ENCODE results near the gene POU6F2. TPM values are rescaled to one million over a fixed set of nuclear protein-coding genes. Genes with fewer than 3 reads are reported as not detected.
"Not testable (repeated sequence)": the region's sequence is repeated elsewhere in the genome, so short reads cannot be mapped to it uniquely, and the experiment has no call there.

Gene POU6F2
- total RNA-seq, 1 experiment from 2014 or later: 0.27 TPM

- Histone ChIP-seq H3K9ac (ENCODE audit: low read length) (no peak overlapping the region), H2AFZ (ENCODE audit: low read depth, low read length, poor library complexity, severe bottlenecking) (no peak overlapping the region), H3K9me3 (ENCODE audit: control insufficient read depth in 1 of 2, insufficient read depth in 1 of 2, low read depth in 1 of 2, low read length in 2 of 2) (no peaks in the 10 kb centered on the region), H3K27ac (ENCODE audit: low read depth, low read length) (no peak overlapping the region), H4K20me1 (ENCODE audit: insufficient read depth) (no peaks in the 10 kb centered on the region), H3K4me1 (ENCODE audit: control insufficient read depth in 1 of 2, insufficient read depth in 2 of 2, low read length in 2 of 2) (no peaks in the 10 kb centered on the region), H3K79me2 (ENCODE audit: insufficient read depth, low read length) (no peaks in the 10 kb centered on the region), H3K4me2 (ENCODE audit: low read length) (no peak overlapping the region), H3K9me2 (ENCODE audit: insufficient read depth) (no peaks in the 10 kb centered on the region), H3K36me3 (ENCODE audit: control insufficient read depth in 1 of 2, insufficient read depth in 2 of 2, low read length in 2 of 2) (no peaks in the 10 kb centered on the region), H3K4me3 (replicated peaks in 1 of 2; ENCODE audit: low read depth in 1 of 2, low read length in 2 of 2) (no peak overlapping the region), H3K27me3 (ENCODE audit: insufficient read depth, low read length) (peaks cover 35% of the 10 kb centered on the region)
- no peak for DNase-seq (ENCODE audit: low read depth, low spot score)
- intact Hi-C loops (cut with micrococcal nuclease): no loop called here
- POLR2A ChIA-PET: no interaction called here
- RAD21 ChIA-PET (ENCODE audit: low non-redundant PET in 1 of 2, low total read pairs in 2 of 2, uncharacterized antibody in 2 of 2, unreplicated experiment in 2 of 2): no interaction called here
- BruUV-seq (replicated peaks): no TSS peak
- no peak for ATAC-seq
- TF ChIP-seq ZNF274 (IDR thresholded peaks at IDR 0.05; ENCODE audit: low read depth, low read length) (no peak), POLR2A (IDR thresholded peaks at IDR 0.05; ENCODE audit: borderline replicate concordance, extremely low read depth, insufficient read depth, insufficient read length) (no peak), EZH2phosphoT487 (IDR thresholded peaks at IDR 0.05; ENCODE audit: borderline replicate concordance) (no peak), ELF1 (IDR thresholded peaks at IDR 0.05; ENCODE audit: borderline replicate concordance, low read depth) (no peak), YY1 (IDR thresholded peaks at IDR 0.05; ENCODE audit: extremely low read depth, insufficient replicate concordance, low read depth, low read length) (no peak)
- TF ChIP-seq, protein P1, sequence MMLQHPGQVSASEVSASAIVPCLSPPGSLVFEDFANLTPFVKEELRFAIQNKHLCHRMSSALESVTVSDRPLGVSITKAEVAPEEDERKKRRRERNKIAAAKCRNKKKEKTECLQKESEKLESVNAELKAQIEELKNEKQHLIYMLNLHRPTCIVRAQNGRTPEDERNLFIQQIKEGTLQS (IDR thresholded peaks at IDR 0.05): no peak
- CTCF ChIA-PET: no interaction called here
Observed at GRCh38 chr7:39375047-39375873, 397.6 kb downstream of the POU6F2 start.

- RAD21 ChIA-PET (ENCODE audit: low non-redundant PET in 1 of 2, low total read pairs in 2 of 2, uncharacterized antibody in 2 of 2, unreplicated experiment in 2 of 2): no interaction called here
- H3K36me3 ChIP-seq (ENCODE audit: control insufficient read depth in 1 of 2, insufficient read depth in 2 of 2, low read length in 2 of 2): no peaks in the 10 kb centered on the region
- no peak overlapping the region for H2AFZ ChIP-seq (ENCODE audit: low read depth, low read length, poor library complexity, severe bottlenecking)
- POLR2A ChIA-PET: no interaction called here
- BruUV-seq (replicated peaks): no TSS peak
- no peak overlapping the region for H3K27ac ChIP-seq (ENCODE audit: low read depth, low read length)
- no peak overlapping the region for H3K4me3 ChIP-seq (replicated peaks in 1 of 2; ENCODE audit: low read depth in 1 of 2, low read length in 2 of 2)
- H4K20me1 ChIP-seq (ENCODE audit: insufficient read depth): no peaks in the 10 kb centered on the region
- intact Hi-C loops (cut with micrococcal nuclease): no loop called here
- CTCF ChIA-PET: no interaction called here
- H3K4me2 ChIP-seq (ENCODE audit: low read length): no peak overlapping the region
- H3K27me3 ChIP-seq (ENCODE audit: insufficient read depth, low read length): peaks cover 35% of the 10 kb centered on the region
- TF ChIP-seq CBX3 (IDR thresholded peaks at IDR 0.05; ENCODE audit: low read depth): no peak
- TF ChIP-seq SRF (IDR thresholded peaks at IDR 0.05; ENCODE audit: low read depth): no peak
- TF ChIP-seq POLR2AphosphoS5 (IDR thresholded peaks at IDR 0.05; ENCODE audit: low read depth, low read length): no peak
- no peak for TF ChIP-seq ZFX (IDR thresholded peaks at IDR 0.05)
- no peak for TF ChIP-seq EZH2phosphoT487 (IDR thresholded peaks at IDR 0.05; ENCODE audit: borderline replicate concordance)
- TF ChIP-seq, protein P2, sequence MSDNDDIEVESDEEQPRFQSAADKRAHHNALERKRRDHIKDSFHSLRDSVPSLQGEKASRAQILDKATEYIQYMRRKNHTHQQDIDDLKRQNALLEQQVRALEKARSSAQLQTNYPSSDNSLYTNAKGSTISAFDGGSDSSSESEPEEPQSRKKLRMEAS (IDR thresholded peaks at IDR 0.05): no peak
- TF ChIP-seq ELF1 (IDR thresholded peaks at IDR 0.05; ENCODE audit: borderline replicate concordance, low read depth): no peak
- H3K9me3 ChIP-seq (ENCODE audit: control insufficient read depth in 1 of 2, insufficient read depth in 1 of 2, low read depth in 1 of 2, low read length in 2 of 2): no peaks in the 10 kb centered on the region
- no peaks in the 10 kb centered on the region for H3K9me2 ChIP-seq (ENCODE audit: insufficient read depth)
- no peaks in the 10 kb centered on the region for H3K79me2 ChIP-seq (ENCODE audit: insufficient read depth, low read length)
- H3K4me1 ChIP-seq (ENCODE audit: control insufficient read depth in 1 of 2, insufficient read depth in 2 of 2, low read length in 2 of 2): no peaks in the 10 kb centered on the region
- no peak for ATAC-seq
- DNase-seq (ENCODE audit: low read depth, low spot score): no peak
- H3K9ac ChIP-seq (ENCODE audit: low read length): no peak overlapping the region
Observed at GRCh38 chr7:39375874-39376190, 398.1 kb downstream of the POU6F2 start.

DNA sequence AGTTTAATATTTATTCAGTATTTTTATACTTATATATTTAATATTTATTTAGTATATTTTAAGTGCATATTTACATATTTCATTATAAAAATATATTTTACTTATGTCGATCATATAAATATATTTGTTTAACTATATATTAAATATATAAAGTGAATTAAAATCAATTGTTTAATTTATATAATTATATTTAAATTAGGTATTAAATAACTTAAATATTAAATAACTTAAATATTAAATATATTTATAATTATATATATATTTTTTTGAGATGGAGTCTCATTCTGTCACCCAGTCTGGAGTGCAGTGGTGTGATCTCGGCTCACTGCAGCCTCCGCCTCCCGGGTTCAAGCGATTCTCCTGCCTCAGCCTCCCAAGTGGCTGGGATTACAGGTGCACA lies 399.2 kb downstream of the POU6F2 start:
- H3K79me2 ChIP-seq (ENCODE audit: insufficient read depth, low read length); H3K9me3 ChIP-seq (ENCODE audit: control insufficient read depth in 1 of 2, insufficient read depth in 1 of 2, low read depth in 1 of 2, low read length in 2 of 2); DNase-seq (ENCODE audit: low read depth, low spot score); intact Hi-C loops (cut with micrococcal nuclease); H3K36me3 ChIP-seq (ENCODE audit: control insufficient read depth in 1 of 2, insufficient read depth in 2 of 2, low read length in 2 of 2); H3K4me2 ChIP-seq (ENCODE audit: low read length); H3K4me3 ChIP-seq (replicated peaks in 1 of 2; ENCODE audit: low read depth in 1 of 2, low read length in 2 of 2); ATAC-seq; RAD21 ChIA-PET (ENCODE audit: low non-redundant PET in 1 of 2, low total read pairs in 2 of 2, uncharacterized antibody in 2 of 2, unreplicated experiment in 2 of 2); H3K27ac ChIP-seq (ENCODE audit: low read depth, low read length); CTCF ChIA-PET; H3K9ac ChIP-seq (ENCODE audit: low read length); H4K20me1 ChIP-seq (ENCODE audit: insufficient read depth); POLR2A ChIA-PET; H2AFZ ChIP-seq (ENCODE audit: low read depth, low read length, poor library complexity, severe bottlenecking); H3K9me2 ChIP-seq (ENCODE audit: insufficient read depth); H3K4me1 ChIP-seq (ENCODE audit: control insufficient read depth in 1 of 2, insufficient read depth in 2 of 2, low read length in 2 of 2); BruUV-seq (replicated peaks): not testable (repeated sequence)
- peaks cover 38% of the 10 kb centered on the region for H3K27me3 ChIP-seq (ENCODE audit: insufficient read depth, low read length)
